ENCODE results near the gene CD34. TPM values are rescaled to one million over a fixed set of nuclear protein-coding genes. Genes with fewer than 3 reads are reported as not detected.

Gene CD34, protein sequence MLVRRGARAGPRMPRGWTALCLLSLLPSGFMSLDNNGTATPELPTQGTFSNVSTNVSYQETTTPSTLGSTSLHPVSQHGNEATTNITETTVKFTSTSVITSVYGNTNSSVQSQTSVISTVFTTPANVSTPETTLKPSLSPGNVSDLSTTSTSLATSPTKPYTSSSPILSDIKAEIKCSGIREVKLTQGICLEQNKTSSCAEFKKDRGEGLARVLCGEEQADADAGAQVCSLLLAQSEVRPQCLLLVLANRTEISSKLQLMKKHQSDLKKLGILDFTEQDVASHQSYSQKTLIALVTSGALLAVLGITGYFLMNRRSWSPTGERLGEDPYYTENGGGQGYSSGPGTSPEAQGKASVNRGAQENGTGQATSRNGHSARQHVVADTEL
- total RNA-seq (2022; extraction: Qiagen RNA extraction), result 0.05 to 0.06 TPM in 2 of 5 replicates, not detected in the others

DNA sequence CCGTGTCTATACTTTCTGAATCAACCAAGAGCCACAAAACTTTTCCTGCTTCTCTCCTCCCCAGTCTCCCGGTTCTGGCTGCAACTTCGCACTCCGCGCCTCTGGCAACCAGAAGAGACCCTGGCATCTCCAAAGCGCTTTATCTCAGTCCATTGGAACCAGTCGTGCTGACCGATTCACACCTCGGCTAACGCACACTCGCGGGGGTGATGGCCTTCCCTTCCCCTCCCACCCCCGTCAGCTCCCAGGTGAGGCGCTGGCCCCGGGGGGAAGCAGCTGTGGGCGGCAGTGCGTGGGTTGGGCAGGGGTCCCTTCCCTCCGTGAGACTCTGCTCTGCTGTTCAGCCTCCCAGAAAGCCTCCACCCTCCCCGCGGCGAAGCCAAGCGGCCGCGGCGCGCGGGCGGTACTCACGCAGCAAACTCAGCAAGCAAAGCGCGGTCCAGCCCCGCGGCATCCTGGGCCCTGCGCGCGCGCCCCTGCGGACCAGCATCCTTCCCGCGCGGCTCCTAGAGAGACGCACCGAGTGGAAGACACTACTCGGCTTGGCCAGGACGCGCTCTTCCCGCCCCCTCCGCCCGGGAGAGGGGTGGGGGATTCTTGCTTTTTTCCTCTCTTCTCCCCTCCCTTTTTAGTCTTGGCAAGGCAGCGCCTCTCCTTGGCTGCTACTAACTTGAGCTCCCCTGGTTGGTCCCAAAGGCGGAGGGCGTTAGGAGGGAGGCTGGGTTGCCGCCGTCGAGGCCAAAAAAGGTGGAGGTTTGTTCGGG, at the start of gene CD34:
Gene CD34 (minus strand): TSS at position 535 of the 764 bp plus-strand sequence. CDS start 45 bp downstream, at position 490.

Other genes starting within 250 kb of the CD34 start
- 86.0 to 121 TPM (median 105 TPM) in 5 replicates for gene CD46, start 159.1 kb downstream of the CD34 start, total RNA-seq (2022; extraction: Qiagen RNA extraction)